ENCODE measurements around the gene NCAPD2.

Gene NCAPD2

GRCh38 chr12:6534945-6535696, 41.2 kb downstream of the NCAPD2 start (continued):
- TF ChIP-seq HIC1 (tag by site-specific recombination; IDR thresholded peaks at IDR 0.05): no peak
- no peak for TF ChIP-seq ZNF785 (tag by site-specific recombination; IDR thresholded peaks at IDR 0.05)
- TF ChIP-seq ZBTB21 (tag by site-specific recombination; IDR thresholded peaks at IDR 0.05): no peak; the same call in 1 of the 2 replicates
- no peak for TF ChIP-seq ZNF416 (tag by site-specific recombination; IDR thresholded peaks at IDR 0.05)
- no peak for TF ChIP-seq ZNF626 (tag by site-specific recombination; IDR thresholded peaks at IDR 0.05)
- peak; percentile 84; the same call in 1 of the 2 replicates for TF ChIP-seq ZNF24 (tag by site-specific recombination; IDR thresholded peaks at IDR 0.05)
- peak; percentile 56; the same call in 1 of the 2 replicates for TF ChIP-seq ZXDB (tag by site-specific recombination; IDR thresholded peaks at IDR 0.05)
- TF ChIP-seq, protein P1, sequence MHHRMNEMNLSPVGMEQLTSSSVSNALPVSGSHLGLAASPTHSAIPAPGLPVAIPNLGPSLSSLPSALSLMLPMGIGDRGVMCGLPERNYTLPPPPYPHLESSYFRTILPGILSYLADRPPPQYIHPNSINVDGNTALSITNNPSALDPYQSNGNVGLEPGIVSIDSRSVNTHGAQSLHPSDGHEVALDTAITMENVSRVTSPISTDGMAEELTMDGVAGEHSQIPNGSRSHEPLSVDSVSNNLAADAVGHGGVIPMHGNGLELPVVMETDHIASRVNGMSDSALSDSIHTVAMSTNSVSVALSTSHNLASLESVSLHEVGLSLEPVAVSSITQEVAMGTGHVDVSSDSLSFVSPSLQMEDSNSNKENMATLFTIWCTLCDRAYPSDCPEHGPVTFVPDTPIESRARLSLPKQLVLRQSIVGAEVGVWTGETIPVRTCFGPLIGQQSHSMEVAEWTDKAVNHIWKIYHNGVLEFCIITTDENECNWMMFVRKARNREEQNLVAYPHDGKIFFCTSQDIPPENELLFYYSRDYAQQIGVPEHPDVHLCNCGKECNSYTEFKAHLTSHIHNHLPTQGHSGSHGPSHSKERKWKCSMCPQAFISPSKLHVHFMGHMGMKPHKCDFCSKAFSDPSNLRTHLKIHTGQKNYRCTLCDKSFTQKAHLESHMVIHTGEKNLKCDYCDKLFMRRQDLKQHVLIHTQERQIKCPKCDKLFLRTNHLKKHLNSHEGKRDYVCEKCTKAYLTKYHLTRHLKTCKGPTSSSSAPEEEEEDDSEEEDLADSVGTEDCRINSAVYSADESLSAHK (tag by site-specific recombination; IDR thresholded peaks at IDR 0.05): peak; percentile 70
- TF ChIP-seq ZNF292 (tag by site-specific recombination; IDR thresholded peaks at IDR 0.05; ENCODE audit: borderline replicate concordance, low read depth): no peak
- TF ChIP-seq HOXD13 (CRISPR knock-in tag; IDR thresholded peaks at IDR 0.05; ENCODE audit: borderline replicate concordance): no peak
- TF ChIP-seq, protein P2, sequence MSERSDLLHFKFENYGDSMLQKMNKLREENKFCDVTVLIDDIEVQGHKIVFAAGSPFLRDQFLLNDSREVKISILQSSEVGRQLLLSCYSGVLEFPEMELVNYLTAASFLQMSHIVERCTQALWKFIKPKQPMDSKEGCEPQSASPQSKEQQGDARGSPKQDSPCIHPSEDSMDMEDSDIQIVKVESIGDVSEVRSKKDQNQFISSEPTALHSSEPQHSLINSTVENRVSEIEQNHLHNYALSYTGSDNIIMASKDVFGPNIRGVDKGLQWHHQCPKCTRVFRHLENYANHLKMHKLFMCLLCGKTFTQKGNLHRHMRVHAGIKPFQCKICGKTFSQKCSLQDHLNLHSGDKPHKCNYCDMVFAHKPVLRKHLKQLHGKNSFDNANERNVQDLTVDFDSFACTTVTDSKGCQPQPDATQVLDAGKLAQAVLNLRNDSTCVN (tag by site-specific recombination; optimal IDR thresholded peaks at IDR 0.05): peak; percentile 63
- TF ChIP-seq ZEB2 (tag by site-specific recombination; IDR thresholded peaks at IDR 0.05): peak; percentile 94
- peak; percentile 90 for TF ChIP-seq ZNF335 (tag by site-specific recombination; conservative IDR thresholded peaks at IDR 0.05)
- TF ChIP-seq ZFHX2 (tag by site-specific recombination; conservative IDR thresholded peaks at IDR 0.05): peak; percentile 32
- TF ChIP-seq ZNF184 (tag by site-specific recombination; IDR thresholded peaks at IDR 0.05): peak; percentile 58; the same call in 1 of the 2 replicates
- TF ChIP-seq KLF7 (tag by site-specific recombination; IDR thresholded peaks at IDR 0.05; ENCODE audit: borderline replicate concordance): 0 out of 2 replicates have a peak, but pooled peaks have one; percentile 56
- no peak for TF ChIP-seq ZNF140 (tag by site-specific recombination; IDR thresholded peaks at IDR 0.05)
- no peak for TF ChIP-seq GLI2 (tag by site-specific recombination; IDR thresholded peaks at IDR 0.05; ENCODE audit: borderline replicate concordance, low read depth)
- TF ChIP-seq ZNF350 (tag by site-specific recombination; IDR thresholded peaks at IDR 0.05): no peak
- TF ChIP-seq ZFP37 (tag by site-specific recombination; IDR thresholded peaks at IDR 0.05): peak; percentile 32; the same call in 1 of the 2 replicates
- TF ChIP-seq ZNF394 (tag by site-specific recombination; IDR thresholded peaks at IDR 0.05; ENCODE audit: borderline replicate concordance): no peak; the same call in 1 of the 2 replicates
- TF ChIP-seq ZNF366 (tag by site-specific recombination; conservative IDR thresholded peaks at IDR 0.05): peak; percentile 14; the same call in 1 of the 2 replicates
- TF ChIP-seq, protein P3, sequence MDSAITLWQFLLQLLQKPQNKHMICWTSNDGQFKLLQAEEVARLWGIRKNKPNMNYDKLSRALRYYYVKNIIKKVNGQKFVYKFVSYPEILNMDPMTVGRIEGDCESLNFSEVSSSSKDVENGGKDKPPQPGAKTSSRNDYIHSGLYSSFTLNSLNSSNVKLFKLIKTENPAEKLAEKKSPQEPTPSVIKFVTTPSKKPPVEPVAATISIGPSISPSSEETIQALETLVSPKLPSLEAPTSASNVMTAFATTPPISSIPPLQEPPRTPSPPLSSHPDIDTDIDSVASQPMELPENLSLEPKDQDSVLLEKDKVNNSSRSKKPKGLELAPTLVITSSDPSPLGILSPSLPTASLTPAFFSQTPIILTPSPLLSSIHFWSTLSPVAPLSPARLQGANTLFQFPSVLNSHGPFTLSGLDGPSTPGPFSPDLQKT (IDR thresholded peaks at IDR 0.05; ENCODE audit: borderline replicate concordance, low read depth, low read length): no peak
- peak; percentile 75; the same call in 1 of the 2 replicates for TF ChIP-seq YY1 (tag by site-specific recombination; IDR thresholded peaks at IDR 0.05)
- TF ChIP-seq ZBTB8A (tag by site-specific recombination; IDR thresholded peaks at IDR 0.05): peak; percentile 58
- peak; percentile 44; the same call in 1 of the 2 replicates for TF ChIP-seq KLF1 (tag by site-specific recombination; IDR thresholded peaks at IDR 0.05)
- TF ChIP-seq ZNF202 (tag by site-specific recombination; IDR thresholded peaks at IDR 0.05; ENCODE audit: borderline replicate concordance): no peak
- no peak for TF ChIP-seq ZNF624 (tag by site-specific recombination; IDR thresholded peaks at IDR 0.05)
- no peak for TF ChIP-seq ZNF621 (tag by site-specific recombination; IDR thresholded peaks at IDR 0.05)
- TF ChIP-seq HOXA7 (CRISPR knock-in tag; IDR thresholded peaks at IDR 0.05; ENCODE audit: borderline replicate concordance): no peak
- TF ChIP-seq GLIS2 (tag by site-specific recombination; IDR thresholded peaks at IDR 0.05): peak; percentile 83
- TF ChIP-seq KLF8 (tag by site-specific recombination; IDR thresholded peaks at IDR 0.05): no peak; the same call in none of the 2 replicates
- TF ChIP-seq ZNF16 (tag by site-specific recombination; IDR thresholded peaks at IDR 0.05; ENCODE audit: low read depth): no peak
